ENCODE results near the gene GPC5. TPM values are rescaled to one million over a fixed set of nuclear protein-coding genes. Genes with fewer than 3 reads are reported as not detected.

GPC5 gene
- total RNA-seq, 1 experiment from 2014 or later = 0.15 TPM

- H3K4me2 ChIP-seq (ENCODE audit: insufficient read depth, insufficient read length, low read length) = no peak overlapping the region
- H4K91ac ChIP-seq (ENCODE audit: insufficient read length, low read depth, low read length) = no peak overlapping the region
- DNase-seq = no peak
- H3K79me1 ChIP-seq (ENCODE audit: insufficient read depth, low read depth, low read length, poor library complexity, severe bottlenecking) = no peaks in the 10 kb centered on the region
- H3K4ac ChIP-seq (ENCODE audit: low read depth, low read length) = no peak overlapping the region
- H3K27me3 ChIP-seq (ENCODE audit: insufficient read depth, low read length) = no peaks in the 10 kb centered on the region
- no peak overlapping the region for H3K27ac ChIP-seq (ENCODE audit: insufficient read length, low read depth, low read length)
- Mint-ChIP-seq H3K9me3 (no peaks in the 10 kb centered on the region), H3K4me1 (no peaks in the 10 kb centered on the region), H3K27me3 (ENCODE audit: low read depth) (peaks cover 5% of the 10 kb centered on the region; the same call in 1 of the 2 replicates), H3K27ac (no peak overlapping the region), H3K4me3 (no peak overlapping the region), H3K36me3 (ENCODE audit: insufficient read depth in 1 of 3, low read depth in 3 of 3) (no peaks in the 10 kb centered on the region)
- WGBS (ENCODE audit: extremely low coverage, insufficient read length, low lambda C conversion rate) = no CpG with 5 or more reads among the region's 1 CpG
- no peak overlapping the region for H3K56ac ChIP-seq (ENCODE audit: insufficient read length, low read depth, low read length)
- H3K9me3 ChIP-seq (ENCODE audit: control insufficient read depth, low read depth, low read length) = no peaks in the 10 kb centered on the region
- H4K8ac ChIP-seq (replicated peaks; ENCODE audit: insufficient read length, low read depth, low read length) = no peak overlapping the region
- no peak overlapping the region for H2BK5ac ChIP-seq (ENCODE audit: insufficient read length, low read length)
- H4K5ac ChIP-seq (ENCODE audit: insufficient read length, low read depth, low read length) = no peak overlapping the region
- H2BK120ac ChIP-seq (ENCODE audit: low read depth, low read length, poor library complexity, severe bottlenecking) = no peak overlapping the region
- no peaks in the 10 kb centered on the region for H3K23me2 ChIP-seq (ENCODE audit: insufficient read length, low read depth, low read length, poor library complexity, severe bottlenecking)
- H2AK5ac ChIP-seq (ENCODE audit: insufficient read length, low read length) = no peak overlapping the region
- no peak overlapping the region for H3K23ac ChIP-seq (ENCODE audit: insufficient read length, low read depth, low read length)
- no peaks in the 10 kb centered on the region for H4K20me1 ChIP-seq (ENCODE audit: control insufficient read depth, insufficient read depth, insufficient read length)
- no peak overlapping the region for H3K18ac ChIP-seq (ENCODE audit: insufficient read length, low read depth, low read length)
- H3K14ac ChIP-seq (ENCODE audit: insufficient read depth, low read length) = no peak overlapping the region
- H2BK20ac ChIP-seq (ENCODE audit: low read depth, low read length, poor library complexity, severe bottlenecking) = no peak overlapping the region
- TF ChIP-seq CTCF (conservative IDR thresholded peaks at IDR 0.05) = no peak
- no peaks in the 10 kb centered on the region for H3K4me1 ChIP-seq (ENCODE audit: insufficient read depth, low read length)
- no peak overlapping the region for H2BK15ac ChIP-seq (ENCODE audit: low read depth, low read length)
- no peaks in the 10 kb centered on the region for H3K79me2 ChIP-seq (ENCODE audit: insufficient read depth, low read length)
- no peak overlapping the region for H3K9ac ChIP-seq (ENCODE audit: extremely low read depth, insufficient read length, low read length)
- no peak overlapping the region for H2BK12ac ChIP-seq (ENCODE audit: insufficient read length, low read depth, low read length)
- H3T11ph ChIP-seq (ENCODE audit: low read length) = no peak overlapping the region
- no peak overlapping the region for H2AFZ ChIP-seq (ENCODE audit: low read length)
Measured at GRCh38 chr13:91586609-91587008, 188.2 kb downstream of the GPC5 start.

Data from H9 (cell line).